ENCODE results near the gene HSD17B4. TPM values are rescaled to one million over a fixed set of nuclear protein-coding genes. Genes with fewer than 3 reads are reported as not detected.

Gene HSD17B4
- total and polyA plus RNA-seq, 4 donors = 138 to 172 (median 163) TPM

- 94% methylated on average over 3 of the region's 3 CpGs for WGBS, 2 donors
- H3K36me3 ChIP-seq (ENCODE audit: control insufficient read depth in 1 of 2, insufficient read depth in 2 of 2, low read length in 1 of 2) = no peaks in the 10 kb centered on the region
- H3K27ac ChIP-seq (ENCODE audit: low read depth in 1 of 2, low read length in 2 of 2) = no peak overlapping the region
- intact Hi-C loops (cut with DNase I) = no loop called here
- no peak for DNase-seq
- peak overlapping the region in 1 of 2 donors; percentile 6 for H3K4me3 ChIP-seq (ENCODE audit: low read length in 2 of 2)
- no peaks in the 10 kb centered on the region for H3K27me3 ChIP-seq (ENCODE audit: control insufficient read depth in 1 of 2, insufficient read depth in 2 of 2, low read length in 1 of 2)
- ATAC-seq (ENCODE audit: low FRiP score) = no peak
- no peaks in the 10 kb centered on the region for H3K9me3 ChIP-seq (ENCODE audit: control insufficient read depth, low read length)
- peaks cover 0 to 4% of the 10 kb centered on the region in 2 donors for H3K4me1 ChIP-seq (ENCODE audit: control insufficient read depth in 1 of 2, insufficient read depth in 2 of 2, low read length in 2 of 2)
Measured at GRCh38 chr5:119454171-119454570, 1.9 kb downstream of the HSD17B4 start.

GRCh38 chr5:119458911-119459632 is 6.8 kb downstream of the HSD17B4 start:
- Histone ChIP-seq H3K36me3 (ENCODE audit: control insufficient read depth in 1 of 2, insufficient read depth in 2 of 2, low read length in 1 of 2) (no peaks in the 10 kb centered on the region), H3K4me3 (ENCODE audit: low read length in 2 of 2) (no peak overlapping the region), H3K4me1 (ENCODE audit: control insufficient read depth in 1 of 2, insufficient read depth in 2 of 2, low read length in 2 of 2) (peaks cover 0 to 4% of the 10 kb centered on the region in 2 donors), H3K27me3 (ENCODE audit: control insufficient read depth in 1 of 2, insufficient read depth in 2 of 2, low read length in 1 of 2) (no peaks in the 10 kb centered on the region), H3K9me3 (ENCODE audit: control insufficient read depth, low read length) (no peaks in the 10 kb centered on the region), H3K27ac (ENCODE audit: low read depth in 1 of 2, low read length in 2 of 2) (no peak overlapping the region)
- ATAC-seq (ENCODE audit: low FRiP score) (no peak), DNase-seq (no peak)
- 81 to 90% methylated on average over 4 of the region's 4 CpGs for WGBS, 2 donors
- intact Hi-C loops (cut with DNase I) = no loop called here

GRCh38 chr5:119465640-119466039 is 13.3 kb downstream of the HSD17B4 start:
- 95 to 98% methylated on average over 1 of the region's 1 CpG for WGBS, 2 donors
- ATAC-seq (ENCODE audit: low FRiP score) = no peak
- intact Hi-C loops (cut with DNase I) = loop anchor here in 1 of 2 donors (10.0 kb wide), 1 partner anchor 999 kb away; the partner anchor contains the start of gene PRR16

DNA sequence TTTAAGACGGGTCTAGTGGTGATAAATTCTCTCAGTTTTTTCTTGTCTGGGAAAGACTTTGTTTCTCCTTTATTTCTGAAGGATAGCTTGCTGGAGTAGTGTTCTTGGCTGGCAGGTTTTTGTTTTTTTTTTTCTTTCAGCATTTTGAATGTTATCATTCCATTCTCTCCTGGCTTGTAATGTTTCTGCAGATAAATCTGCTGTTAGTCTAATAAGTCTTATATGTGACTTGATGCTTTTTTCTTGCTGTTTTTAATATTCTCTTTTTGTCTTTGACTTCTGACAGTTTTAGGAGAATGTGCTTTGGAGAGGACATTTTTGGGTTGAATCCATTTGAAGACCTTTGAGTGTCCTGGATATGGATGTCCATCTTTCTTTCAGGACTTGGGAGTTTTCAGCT is 16.0 kb downstream of the HSD17B4 start:
- WGBS, 2 donors = 94 to 99% methylated on average over 1 of the region's 1 CpG
- no peak overlapping the region for H3K4me3 ChIP-seq (ENCODE audit: low read length in 2 of 2)

More at GRCh38 chr5:119465640-119466039, 13.3 kb downstream of the HSD17B4 start:
- Histone ChIP-seq H3K36me3 (ENCODE audit: control insufficient read depth in 1 of 2, insufficient read depth in 2 of 2, low read length in 1 of 2) (no peaks in the 10 kb centered on the region), H3K4me3 (ENCODE audit: low read length in 2 of 2) (no peak overlapping the region), H3K27ac (ENCODE audit: low read depth in 1 of 2, low read length in 2 of 2) (no peak overlapping the region), H3K27me3 (ENCODE audit: control insufficient read depth in 1 of 2, insufficient read depth in 2 of 2, low read length in 1 of 2) (no peaks in the 10 kb centered on the region), H3K9me3 (ENCODE audit: control insufficient read depth, low read length) (no peaks in the 10 kb centered on the region), H3K4me1 (ENCODE audit: control insufficient read depth in 1 of 2, insufficient read depth in 2 of 2, low read length in 2 of 2) (peaks cover 0 to 3% of the 10 kb centered on the region in 2 donors)
- no peak for DNase-seq

DNA sequence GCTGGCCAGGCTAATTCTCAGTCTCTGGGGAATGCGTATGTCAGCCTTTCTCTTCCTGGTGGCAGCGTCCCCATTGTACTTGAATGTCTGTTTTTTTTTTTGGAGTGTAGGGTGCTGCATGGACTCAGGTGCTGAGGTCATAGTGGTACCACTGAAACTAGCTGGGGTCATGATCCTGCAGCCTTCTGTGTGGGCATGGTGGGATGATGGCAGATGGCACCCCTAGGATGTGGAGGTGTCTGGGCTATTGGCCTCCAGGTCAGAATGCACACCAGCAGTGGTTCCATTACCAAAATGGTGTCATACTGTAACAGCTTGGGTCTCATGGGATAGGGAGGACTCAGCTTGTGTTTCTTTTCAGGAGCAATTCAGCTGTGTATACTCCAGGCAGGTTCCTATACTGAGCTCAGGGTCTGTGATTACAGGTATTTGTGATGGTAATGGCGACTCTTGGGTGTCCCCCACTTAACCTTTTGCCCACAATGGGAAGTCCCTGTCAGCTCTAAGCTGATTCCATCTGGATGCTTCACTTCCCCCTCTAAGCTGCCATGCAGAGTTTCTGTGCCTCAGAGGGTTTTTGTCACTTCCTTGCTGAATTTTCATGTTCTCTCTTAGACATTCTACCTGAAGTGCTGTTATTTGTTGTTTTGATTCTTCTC is 17.9 kb downstream of the HSD17B4 start:
- no peak for DNase-seq
- Histone ChIP-seq H3K27me3 (ENCODE audit: control insufficient read depth in 1 of 2, insufficient read depth in 2 of 2, low read length in 1 of 2) (no peaks in the 10 kb centered on the region), H3K36me3 (ENCODE audit: control insufficient read depth in 1 of 2, insufficient read depth in 2 of 2, low read length in 1 of 2) (no peaks in the 10 kb centered on the region), H3K9me3 (ENCODE audit: control insufficient read depth, low read length) (no peaks in the 10 kb centered on the region), H3K27ac (ENCODE audit: low read depth in 1 of 2, low read length in 2 of 2) (no peak overlapping the region), H3K4me3 (ENCODE audit: low read length in 2 of 2) (no peak overlapping the region), H3K4me1 (ENCODE audit: control insufficient read depth in 1 of 2, insufficient read depth in 2 of 2, low read length in 2 of 2) (peaks cover 0 to 2% of the 10 kb centered on the region in 2 donors)
- intact Hi-C loops (cut with DNase I) = loop anchor here in 1 of 2 donors (10.0 kb wide), 1 partner anchor 995 kb away; the partner anchor contains the start of gene PRR16
- 88 to 92% methylated on average over 3 of the region's 3 CpGs for WGBS, 2 donors
- no peak for ATAC-seq (ENCODE audit: low FRiP score)

More for the DNA sequence above, 16.0 kb downstream of the HSD17B4 start:
- Histone ChIP-seq H3K27me3 (ENCODE audit: control insufficient read depth in 1 of 2, insufficient read depth in 2 of 2, low read length in 1 of 2) (no peaks in the 10 kb centered on the region), H3K4me1 (ENCODE audit: control insufficient read depth in 1 of 2, insufficient read depth in 2 of 2, low read length in 2 of 2) (peaks cover 0 to 3% of the 10 kb centered on the region in 2 donors), H3K9me3 (ENCODE audit: control insufficient read depth, low read length) (no peaks in the 10 kb centered on the region), H3K36me3 (ENCODE audit: control insufficient read depth in 1 of 2, insufficient read depth in 2 of 2, low read length in 1 of 2) (no peaks in the 10 kb centered on the region), H3K27ac (ENCODE audit: low read depth in 1 of 2, low read length in 2 of 2) (no peak overlapping the region)
- DNase-seq (no peak), ATAC-seq (ENCODE audit: low FRiP score) (no peak)
- intact Hi-C loops (cut with DNase I) = loop anchor here in 1 of 2 donors (10.0 kb wide), 1 partner anchor 997 kb away; the partner anchor contains the start of gene PRR16

DNA sequence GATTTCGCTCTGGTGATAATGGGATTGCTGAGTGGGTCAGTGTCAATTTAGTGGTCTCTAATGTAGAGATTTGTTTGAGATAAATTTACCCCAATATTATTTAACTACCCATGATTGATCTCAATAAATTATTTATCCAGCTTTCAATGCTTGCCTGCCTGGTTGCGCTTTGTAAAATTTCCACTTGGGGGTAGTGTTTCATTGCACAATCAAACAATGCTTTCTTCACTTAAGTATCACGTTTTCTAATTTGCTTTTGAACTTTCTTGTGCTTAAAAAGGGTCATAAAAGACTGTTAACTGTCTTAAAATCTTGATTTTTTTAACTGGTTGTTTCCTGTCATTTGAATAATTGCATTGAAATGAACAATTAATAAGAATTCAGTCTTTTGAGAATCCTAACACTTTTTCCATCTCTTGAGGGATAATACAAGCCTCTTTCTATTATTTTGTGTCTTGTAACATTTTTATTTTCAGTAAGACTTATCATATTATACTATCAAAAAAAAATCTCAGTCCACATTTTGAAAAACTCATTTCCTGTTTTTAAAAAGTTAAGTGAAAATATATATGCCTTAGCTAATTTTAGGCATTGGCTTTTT is 18.7 kb downstream of the HSD17B4 start:
- intact Hi-C loops (cut with DNase I) = loop anchor here in 1 of 2 donors (10.0 kb wide), 1 partner anchor 994 kb away; the partner anchor contains the start of gene PRR16
- WGBS, 2 donors = 39 to 42% methylated on average over 3 of the region's 3 CpGs
- no peak for ATAC-seq (ENCODE audit: low FRiP score)

DNA sequence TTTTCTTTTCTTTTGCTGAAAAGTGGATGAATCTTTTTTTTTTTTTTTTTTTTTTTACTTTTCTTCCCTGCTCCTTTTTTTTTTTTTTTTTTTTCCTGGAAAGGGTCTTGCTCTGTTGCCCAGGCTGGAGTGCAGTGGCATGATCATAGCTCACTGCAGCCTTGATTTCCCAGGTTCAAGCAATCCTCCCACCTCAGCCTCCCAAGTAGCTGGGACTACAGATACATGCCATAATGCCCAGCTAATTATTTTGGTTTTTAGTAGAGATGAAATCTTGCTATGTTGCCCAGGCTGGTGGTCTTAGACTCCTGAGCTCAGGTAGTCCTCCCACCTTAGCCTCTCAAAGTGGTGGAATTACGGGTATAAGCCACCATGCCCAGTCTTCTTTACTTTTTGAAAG is 20.9 kb downstream of the HSD17B4 start:
- DNase-seq (no peak), ATAC-seq (ENCODE audit: low FRiP score) (no peak)
- peaks cover 0 to 2% of the 10 kb centered on the region in 2 donors for H3K36me3 ChIP-seq (ENCODE audit: control insufficient read depth in 1 of 2, insufficient read depth in 2 of 2, low read length in 1 of 2)
- no peaks in the 10 kb centered on the region for H3K9me3 ChIP-seq (ENCODE audit: control insufficient read depth, low read length)
- intact Hi-C loops (cut with DNase I) = loop anchor here in 1 of 2 donors (10.0 kb wide), 1 partner anchor 992 kb away; the partner anchor contains the start of gene PRR16
- no peaks in the 10 kb centered on the region for H3K4me1 ChIP-seq (ENCODE audit: control insufficient read depth in 1 of 2, insufficient read depth in 2 of 2, low read length in 2 of 2)
- no peaks in the 10 kb centered on the region for H3K27me3 ChIP-seq (ENCODE audit: control insufficient read depth in 1 of 2, insufficient read depth in 2 of 2, low read length in 1 of 2)
- no peak overlapping the region for H3K27ac ChIP-seq (ENCODE audit: low read depth in 1 of 2, low read length in 2 of 2)
- no peak overlapping the region for H3K4me3 ChIP-seq (ENCODE audit: low read length in 2 of 2)
- 95 to 100% methylated on average over 1 of the region's 1 CpG for WGBS, 2 donors

More for the DNA sequence above, 18.7 kb downstream of the HSD17B4 start:
- H3K27ac ChIP-seq (ENCODE audit: low read depth in 1 of 2, low read length in 2 of 2) = no peak overlapping the region
- no peaks in the 10 kb centered on the region for H3K9me3 ChIP-seq (ENCODE audit: control insufficient read depth, low read length)
- no peak for DNase-seq
- H3K36me3 ChIP-seq (ENCODE audit: control insufficient read depth in 1 of 2, insufficient read depth in 2 of 2, low read length in 1 of 2) = no peaks in the 10 kb centered on the region
- H3K4me3 ChIP-seq (ENCODE audit: low read length in 2 of 2) = no peak overlapping the region
- H3K4me1 ChIP-seq (ENCODE audit: control insufficient read depth in 1 of 2, insufficient read depth in 2 of 2, low read length in 2 of 2) = no peaks in the 10 kb centered on the region
- no peaks in the 10 kb centered on the region for H3K27me3 ChIP-seq (ENCODE audit: control insufficient read depth in 1 of 2, insufficient read depth in 2 of 2, low read length in 1 of 2)

GRCh38 chr5:119476341-119476740 is 24.0 kb downstream of the HSD17B4 start:
- DNase-seq (no peak), ATAC-seq (ENCODE audit: low FRiP score) (no peak)
- H3K4me3 ChIP-seq (ENCODE audit: low read length in 2 of 2) = no peak overlapping the region
- 6 to 12% methylated on average over 1 of the region's 1 CpG for WGBS, 2 donors
- H3K9me3 ChIP-seq (ENCODE audit: control insufficient read depth, low read length) = no peaks in the 10 kb centered on the region
- H3K36me3 ChIP-seq (ENCODE audit: control insufficient read depth in 1 of 2, insufficient read depth in 2 of 2, low read length in 1 of 2) = peaks cover 0 to 2% of the 10 kb centered on the region in 2 donors
- no peak overlapping the region for H3K27ac ChIP-seq (ENCODE audit: low read depth in 1 of 2, low read length in 2 of 2)
- H3K27me3 ChIP-seq (ENCODE audit: control insufficient read depth in 1 of 2, insufficient read depth in 2 of 2, low read length in 1 of 2) = no peaks in the 10 kb centered on the region
- intact Hi-C loops (cut with DNase I) = loop anchor here in 1 of 2 donors (10.0 kb wide), 1 partner anchor 988 kb away; the partner anchor contains the start of gene PRR16
- no peaks in the 10 kb centered on the region for H3K4me1 ChIP-seq (ENCODE audit: control insufficient read depth in 1 of 2, insufficient read depth in 2 of 2, low read length in 2 of 2)
